Activated T-helper 1 cell treated with anti-CD3 and anti-CD28 coated beads, Interleukin-2, amount 50 U/mL, for 16 hours (primary cell): ENCODE results near the gene KPNA6.
A peak's percentile ranks its signal among the peaks of the same experiment; 100 is the strongest.
"Not testable (repeated sequence)": the region's sequence is repeated elsewhere in the genome, so short reads cannot be mapped to it uniquely, and the experiment has no call there.

Experiments
- DNase-seq, 2 donors: peaks; one replicate each; pipeline ENCODE4 v3.0.0-alpha.2; 2020; ENCODE audit warnings: low read depth in 1 of 2, low spot score in 1 of 2

Gene KPNA6

GRCh38 chr1:32138965-32139364, 31.1 kb downstream of the KPNA6 start:
- DNase-seq = no peak

- no peak for DNase-seq
Observed at GRCh38 chr1:32142446-32143301, 34.8 kb downstream of the KPNA6 start.

GRCh38 chr1:32143302-32143695, 35.4 kb downstream of the KPNA6 start:
- DNase-seq = not testable (repeated sequence)

GRCh38 chr1:32144033-32144432, 36.2 kb downstream of the KPNA6 start:
- no peak for DNase-seq

- not testable (repeated sequence) for DNase-seq
Observed at GRCh38 chr1:32147799-32148198, 39.9 kb downstream of the KPNA6 start.

- DNase-seq = no peak
Observed at GRCh38 chr1:32150847-32151246, 43.0 kb downstream of the KPNA6 start.

GRCh38 chr1:32151319-32151787, 43.5 kb downstream of the KPNA6 start:
- DNase-seq = no peak

GRCh38 chr1:32159189-32159588, 51.3 kb downstream of the KPNA6 start:
- DNase-seq = no peak

GRCh38 chr1:32163405-32163804, 55.5 kb downstream of the KPNA6 start:
- DNase-seq = no peak

- DNase-seq = not testable (repeated sequence)
Observed at GRCh38 chr1:32165633-32166032, 57.8 kb downstream of the KPNA6 start.

GRCh38 chr1:32170991-32171390, 63.1 kb downstream of the KPNA6 start:
- DNase-seq = no peak

GRCh38 chr1:32172621-32173245, 64.9 kb downstream of the KPNA6 start:
- DNase-seq = no peak

- DNase-seq = no peak
Observed at GRCh38 chr1:32178380-32179192, 70.7 kb downstream of the KPNA6 start.

GRCh38 chr1:32179193-32179442, 71.3 kb downstream of the KPNA6 start:
- DNase-seq = no peak

- peak; percentile 77 to 86 for DNase-seq
Observed at GRCh38 chr1:32179443-32180185, 71.8 kb downstream of the KPNA6 start, which contains the start of gene TXLNA. TXLNA (plus strand) TSS chr1:32179675; CDS start chr1:32180346, 671 bp downstream.

GRCh38 chr1:32180186-32181060, 72.6 kb downstream of the KPNA6 start:
- DNase-seq = no peak

- DNase-seq = no peak
Observed at GRCh38 chr1:32181065-32181464, 73.2 kb downstream of the KPNA6 start.

- no peak for DNase-seq
Observed at GRCh38 chr1:32181563-32181962, 73.7 kb downstream of the KPNA6 start.

- DNase-seq = no peak
Observed at GRCh38 chr1:32182060-32182459, 74.2 kb downstream of the KPNA6 start.

GRCh38 chr1:32184650-32185049, 76.8 kb downstream of the KPNA6 start:
- no peak for DNase-seq
